Measurements from ENCODE around the gene TTC19.
"Not testable (repeated sequence)": the region's sequence is repeated elsewhere in the genome, so short reads cannot be mapped to it uniquely, and the experiment has no call there.

TTC19 gene

DNA sequence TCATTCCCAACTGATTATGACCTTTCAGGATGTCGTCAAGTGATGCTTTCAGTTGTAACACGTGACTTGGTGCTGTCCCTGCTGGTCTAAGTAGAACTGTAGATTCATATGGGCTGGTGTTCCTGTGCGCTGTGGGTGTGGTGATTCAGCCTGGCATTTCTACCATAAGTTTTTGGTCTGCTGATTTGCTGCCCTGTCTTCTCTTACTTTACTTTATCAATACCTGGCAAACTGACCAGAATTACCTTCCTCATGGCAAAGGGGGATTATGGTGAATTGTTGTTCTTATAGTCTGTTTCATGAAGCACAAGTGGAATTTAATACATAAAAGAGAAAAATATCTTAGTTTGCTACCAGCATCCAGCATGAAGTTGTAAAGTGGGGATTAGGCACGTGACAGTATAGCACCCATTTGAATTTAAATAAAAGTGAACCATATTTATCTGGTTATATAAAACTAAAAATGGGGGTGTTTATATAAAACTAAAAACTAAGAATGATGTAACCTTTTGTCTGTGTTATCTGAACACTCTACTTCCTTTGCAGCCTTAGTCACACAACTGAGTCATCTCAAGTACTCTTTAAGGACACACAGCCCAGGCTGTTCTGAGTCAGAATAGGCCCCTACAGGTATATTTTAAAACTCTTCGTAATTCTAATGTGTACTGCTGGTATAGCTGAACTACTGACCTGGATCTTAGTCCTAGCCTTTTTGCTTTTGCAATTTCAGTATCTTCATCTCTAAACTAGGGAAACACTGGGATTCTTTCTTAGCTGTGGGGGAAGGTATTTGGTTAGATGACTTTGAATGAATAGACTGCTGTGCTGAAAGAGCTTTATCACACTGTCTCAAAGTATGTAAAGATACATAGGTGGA, 28.3 kb downstream of the TTC19 start:
- Mint-ChIP-seq H3K4me1 (peaks cover 14 to 17% of the 10 kb centered on the region in 2 donors), H3K27me3 (no peaks in the 10 kb centered on the region), H3K36me3 (peaks cover 39 to 62% of the 10 kb centered on the region in 2 donors), H3K4me3 (peak overlapping the region; percentile 51 to 68), H3K27ac (peak overlapping the region; percentile 89), H3K9me3 (no peaks in the 10 kb centered on the region)
- DNase-seq (peak; percentile 14), ATAC-seq (replicated peaks) (peak; percentile 98)

DNA sequence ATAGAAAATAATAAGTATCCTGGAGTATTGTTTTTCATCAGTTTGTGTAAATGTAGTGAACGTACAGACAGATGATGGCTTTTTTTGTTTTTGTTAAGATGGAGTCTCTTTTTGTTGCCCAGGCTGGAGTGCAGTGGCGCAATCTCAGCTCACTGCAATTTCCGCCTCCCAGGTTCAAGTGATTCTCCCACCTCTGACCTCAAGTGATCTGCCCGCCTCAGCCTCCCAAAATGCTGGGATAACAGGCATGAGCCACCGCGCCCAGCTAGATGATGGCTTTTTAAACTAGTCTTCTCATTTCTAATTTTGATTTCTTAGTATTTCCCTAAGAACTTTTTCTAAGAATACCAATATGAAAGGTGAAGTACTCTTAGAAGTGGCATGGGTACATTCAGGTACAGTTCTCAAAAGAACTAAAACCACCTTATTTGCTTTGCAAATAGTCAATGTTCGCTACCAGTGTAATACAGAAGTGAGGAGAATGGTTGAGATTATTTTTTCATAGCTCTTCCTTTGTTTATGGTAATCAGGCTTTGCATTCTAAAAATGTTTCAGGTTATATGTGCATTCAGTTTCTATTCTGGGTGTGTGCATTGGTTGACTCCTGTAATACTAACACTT, 34.2 kb downstream of the TTC19 start:
- Mint-ChIP-seq H3K4me1 (peaks cover 11 to 15% of the 10 kb centered on the region in 2 donors), H3K4me3 (peak overlapping the region in 1 of 2 donors; percentile 14), H3K27me3 (no peaks in the 10 kb centered on the region), H3K36me3 (peaks cover 47 to 59% of the 10 kb centered on the region in 2 donors), H3K9me3 (no peaks in the 10 kb centered on the region), H3K27ac (peak overlapping the region; percentile 56)
- DNase-seq = no peak
- peak in 1 of 2 donors; percentile 64 for ATAC-seq (replicated peaks)

DNA sequence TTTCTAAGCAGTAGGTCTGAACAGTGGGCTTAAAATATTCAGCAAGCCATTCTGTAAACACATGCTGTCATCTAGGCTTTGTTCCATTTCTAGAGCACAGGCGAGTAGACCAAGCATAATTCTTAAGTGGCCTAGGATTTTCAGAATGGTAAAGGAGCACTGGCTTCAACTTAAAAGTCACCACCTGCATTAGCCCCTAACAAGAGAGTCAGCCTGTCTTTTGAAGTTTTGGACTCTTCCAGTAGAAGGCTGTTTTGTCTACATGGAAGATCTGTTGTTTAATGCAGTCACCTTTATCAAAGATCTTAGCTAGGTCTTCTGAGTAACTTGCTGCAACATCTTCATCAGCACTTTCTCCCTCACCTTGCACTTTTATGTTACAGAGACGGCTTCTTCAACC, 36.6 kb downstream of the TTC19 start:
- no peak overlapping the region for H3K27ac Mint-ChIP-seq
- no peak for ATAC-seq (replicated peaks)
- H3K36me3 Mint-ChIP-seq = peaks cover 57 to 72% of the 10 kb centered on the region in 2 donors
- H3K27me3 Mint-ChIP-seq = no peaks in the 10 kb centered on the region
- H3K9me3 Mint-ChIP-seq = no peaks in the 10 kb centered on the region
- H3K4me3 Mint-ChIP-seq = no peak overlapping the region
- peaks cover 11 to 15% of the 10 kb centered on the region in 2 donors for H3K4me1 Mint-ChIP-seq
- DNase-seq = no peak

DNA sequence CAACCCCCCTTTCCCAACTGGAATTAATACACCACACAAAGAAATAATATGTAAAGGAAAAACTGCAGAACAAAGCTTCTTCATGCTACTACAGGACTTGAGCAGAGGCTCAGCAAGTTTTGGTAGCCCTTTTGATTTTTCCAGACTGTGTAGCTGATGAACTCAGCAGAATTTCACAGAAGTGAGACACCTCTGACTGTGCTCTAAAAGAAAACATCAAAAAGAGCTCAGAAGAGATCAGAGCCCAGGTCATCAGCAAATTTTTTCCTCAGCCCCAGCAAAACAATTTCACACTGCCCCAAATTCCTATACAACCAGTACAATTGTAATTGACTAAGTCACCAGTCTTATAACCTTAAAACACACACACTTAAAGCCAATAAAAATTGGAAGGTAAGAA, 38.0 kb downstream of the TTC19 start:
- H3K36me3 Mint-ChIP-seq = peaks cover 55 to 67% of the 10 kb centered on the region in 2 donors
- no peak overlapping the region for H3K4me3 Mint-ChIP-seq

DNA sequence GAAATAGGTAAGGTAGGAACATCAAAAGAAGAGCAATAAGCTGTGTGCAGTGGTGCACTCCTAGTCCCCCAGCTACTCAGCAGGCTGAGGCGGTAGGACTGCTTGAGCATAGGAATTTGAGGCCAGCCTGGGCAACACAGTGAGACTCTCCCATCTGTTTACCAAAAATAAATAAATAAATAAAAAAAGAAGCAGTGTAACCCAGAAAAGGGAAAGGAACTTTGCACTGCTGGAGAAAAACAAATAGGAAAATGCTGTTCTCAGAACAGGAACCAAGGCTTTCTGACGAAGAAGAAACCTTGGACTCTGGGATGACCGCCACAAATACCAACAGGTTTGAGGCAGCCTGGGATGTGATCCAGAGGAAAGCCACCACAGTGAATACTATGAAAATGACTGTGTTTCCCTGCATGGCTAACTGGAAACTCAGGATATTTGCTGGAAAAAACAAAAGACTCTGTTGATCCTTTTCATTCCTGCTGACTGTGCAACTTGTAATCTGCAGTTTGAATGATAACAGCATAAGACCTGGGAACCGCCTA, 41.2 kb downstream of the TTC19 start:
- ATAC-seq (replicated peaks) = no peak
- Mint-ChIP-seq H3K27me3 (no peaks in the 10 kb centered on the region), H3K4me1 (peaks cover 6 to 11% of the 10 kb centered on the region in 2 donors), H3K27ac (no peak overlapping the region), H3K9me3 (no peaks in the 10 kb centered on the region), H3K4me3 (no peak overlapping the region), H3K36me3 (peaks cover 45 to 62% of the 10 kb centered on the region in 2 donors)
- DNase-seq = no peak

More for the DNA sequence above, 38.0 kb downstream of the TTC19 start:
- Mint-ChIP-seq H3K9me3 (no peaks in the 10 kb centered on the region), H3K4me1 (peaks cover 11 to 15% of the 10 kb centered on the region in 2 donors), H3K27me3 (no peaks in the 10 kb centered on the region), H3K27ac (peak overlapping the region; percentile 16)
- ATAC-seq (replicated peaks) = no peak
- no peak for DNase-seq

DNA sequence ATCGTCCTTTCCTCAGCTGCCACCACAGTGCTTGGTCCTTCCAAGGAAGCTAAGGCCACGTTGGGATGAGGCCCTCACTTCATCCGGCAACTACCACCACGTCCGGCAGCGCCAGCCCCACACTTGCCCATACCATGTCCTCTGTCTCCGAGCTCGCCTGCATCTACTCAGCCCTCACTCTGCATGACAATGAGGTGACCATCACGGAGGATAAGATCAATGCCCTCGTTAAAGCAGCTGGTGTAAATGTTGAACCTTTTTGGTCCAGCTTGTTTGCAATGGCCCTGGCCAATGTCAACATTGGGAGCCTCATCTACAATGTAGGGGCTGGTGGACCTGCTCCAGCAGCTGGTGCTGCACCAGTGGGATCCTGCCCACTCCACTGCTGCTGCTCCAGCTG, 44.9 kb downstream of the TTC19 start:
- no peak overlapping the region for H3K4me3 Mint-ChIP-seq
- no peak overlapping the region for H3K27ac Mint-ChIP-seq
- H3K4me1 Mint-ChIP-seq = peaks cover 0 to 3% of the 10 kb centered on the region in 2 donors
- no peaks in the 10 kb centered on the region for H3K9me3 Mint-ChIP-seq
- no peaks in the 10 kb centered on the region for H3K27me3 Mint-ChIP-seq
- peaks cover 39 to 53% of the 10 kb centered on the region in 2 donors for H3K36me3 Mint-ChIP-seq
- ATAC-seq (replicated peaks) (no peak), DNase-seq (no peak)

DNA sequence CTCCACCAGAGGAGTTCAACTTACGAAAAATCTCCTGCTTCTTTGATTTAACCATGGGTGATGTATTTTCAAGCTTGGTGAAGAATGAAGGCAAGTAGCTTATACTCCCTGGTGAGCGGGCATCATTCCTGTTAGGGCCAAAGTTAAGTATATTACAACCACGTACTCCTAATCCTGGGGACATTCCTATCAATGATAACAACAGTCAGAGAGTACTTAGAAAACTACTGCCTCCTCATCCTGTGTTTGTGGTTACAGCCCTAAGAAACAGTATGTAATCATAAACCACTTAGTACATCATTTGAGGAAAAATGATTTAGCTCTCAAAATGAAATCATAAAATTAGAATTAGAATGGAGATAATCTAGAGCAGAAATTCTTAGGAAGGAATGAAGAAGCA, 47.3 kb downstream of the TTC19 start:
- H3K27me3 Mint-ChIP-seq = no peaks in the 10 kb centered on the region
- DNase-seq (no peak), ATAC-seq (replicated peaks) (no peak)
- peaks cover 34 to 44% of the 10 kb centered on the region in 2 donors for H3K36me3 Mint-ChIP-seq
- no peak overlapping the region for H3K4me3 Mint-ChIP-seq
- H3K27ac Mint-ChIP-seq = peak overlapping the region; percentile 17
- H3K4me1 Mint-ChIP-seq = peaks cover 0 to 3% of the 10 kb centered on the region in 2 donors
- H3K9me3 Mint-ChIP-seq = no peaks in the 10 kb centered on the region

DNA sequence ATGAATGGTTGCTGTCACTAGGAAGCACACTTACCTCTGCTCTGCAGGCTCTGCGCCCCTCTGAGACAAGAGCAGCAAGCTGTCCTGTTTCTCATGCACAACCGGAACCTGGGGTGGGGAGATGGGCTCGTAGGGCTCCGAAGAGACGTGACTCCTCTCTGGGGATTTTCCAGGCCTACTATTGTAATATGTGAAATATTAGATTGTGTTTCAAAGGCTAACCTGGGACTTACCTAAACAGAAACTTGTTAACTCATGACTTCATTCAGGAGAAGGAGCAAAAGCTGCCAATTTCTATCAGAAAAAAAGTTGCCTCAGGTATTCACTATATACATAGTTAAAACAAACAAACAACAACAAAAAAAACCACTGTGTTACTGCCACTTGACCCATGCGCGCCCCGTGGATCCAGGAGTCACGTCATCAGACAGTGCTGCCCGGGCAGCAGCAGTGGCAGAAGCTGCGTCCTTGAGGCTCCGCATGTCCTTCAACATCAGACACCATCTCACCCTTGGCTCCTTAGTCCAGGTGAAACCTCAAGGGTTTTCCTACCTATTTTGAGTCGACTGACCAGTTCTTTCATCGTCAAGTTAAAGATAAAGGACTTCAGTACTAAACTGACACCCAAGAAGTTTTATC, 49.3 kb downstream of the TTC19 start:
- Mint-ChIP-seq H3K4me1 (no peaks in the 10 kb centered on the region), H3K9me3 (no peaks in the 10 kb centered on the region), H3K4me3 (no peak overlapping the region), H3K36me3 (peaks cover 41 to 54% of the 10 kb centered on the region in 2 donors), H3K27ac (peak overlapping the region; percentile 42), H3K27me3 (no peaks in the 10 kb centered on the region)
- no peak for DNase-seq
- ATAC-seq (replicated peaks) = no peak

DNA sequence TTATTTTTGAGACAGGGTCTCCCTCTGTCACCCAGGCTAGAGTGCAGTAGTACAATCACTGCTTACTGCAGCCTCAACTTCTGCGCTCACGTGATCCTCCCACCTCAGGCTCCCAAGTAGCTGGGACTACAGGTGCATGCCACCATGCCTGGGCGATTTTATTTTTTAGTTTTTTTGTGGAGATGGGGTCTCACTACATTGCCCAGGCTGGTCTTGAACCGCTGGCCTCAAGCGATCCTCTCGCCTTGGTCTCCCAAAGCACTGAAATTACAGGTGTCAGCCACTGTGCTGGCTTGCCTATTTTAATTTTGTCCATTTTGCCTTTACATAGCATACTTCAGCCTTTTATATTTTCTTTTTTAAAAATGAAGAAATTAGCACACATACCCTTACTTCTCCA, 51.2 kb downstream of the TTC19 start:
- Mint-ChIP-seq H3K36me3 (peaks cover 49 to 64% of the 10 kb centered on the region in 2 donors), H3K27me3 (no peaks in the 10 kb centered on the region), H3K4me1 (no peaks in the 10 kb centered on the region), H3K27ac (no peak overlapping the region), H3K9me3 (no peaks in the 10 kb centered on the region), H3K4me3 (no peak overlapping the region)
- DNase-seq (no peak), ATAC-seq (replicated peaks) (no peak)

DNA sequence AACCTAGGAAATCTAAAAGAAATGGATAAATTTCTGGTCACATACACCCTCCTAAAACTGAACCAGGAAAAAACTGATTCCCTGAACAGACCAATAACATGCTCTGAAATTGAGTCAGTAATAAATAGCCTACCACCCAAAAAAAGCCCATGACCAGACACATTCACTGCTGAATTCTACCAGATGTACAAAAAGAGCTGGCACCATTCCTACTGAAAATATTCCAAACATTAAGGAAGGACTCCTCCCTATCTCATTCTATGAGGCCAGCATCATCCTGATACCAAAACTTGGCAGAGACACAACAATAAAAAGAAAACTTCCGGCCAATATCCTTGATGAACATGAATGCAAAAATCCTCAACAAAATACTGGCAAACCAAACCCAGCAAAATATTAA, 52.9 kb downstream of the TTC19 start:
- no peaks in the 10 kb centered on the region for H3K4me1 Mint-ChIP-seq
- H3K9me3 Mint-ChIP-seq = no peaks in the 10 kb centered on the region
- H3K27ac Mint-ChIP-seq = no peak overlapping the region
- no peak for ATAC-seq (replicated peaks)
- H3K36me3 Mint-ChIP-seq = peaks cover 46 to 63% of the 10 kb centered on the region in 2 donors
- DNase-seq = no peak
- H3K4me3 Mint-ChIP-seq = no peak overlapping the region
- no peaks in the 10 kb centered on the region for H3K27me3 Mint-ChIP-seq

DNA sequence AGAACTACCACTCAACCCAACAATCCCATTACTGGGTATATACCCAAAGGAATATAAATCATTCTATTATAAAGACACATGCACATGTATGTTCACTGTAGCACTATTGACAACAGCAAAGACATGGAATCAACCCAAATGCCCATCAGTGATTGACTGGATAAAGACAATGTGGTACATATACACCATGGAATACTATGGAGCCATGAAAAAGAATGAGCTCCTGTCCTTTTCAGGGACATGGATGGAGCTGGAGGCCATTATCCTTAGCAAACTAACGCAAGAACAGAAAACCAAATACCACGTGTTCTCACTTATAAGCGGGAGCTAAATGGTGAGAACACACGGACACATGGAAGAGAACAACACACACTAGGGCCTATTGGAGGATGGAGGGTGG, 55.5 kb downstream of the TTC19 start:
- not testable (repeated sequence) for DNase-seq; H3K4me3 Mint-ChIP-seq; ATAC-seq (replicated peaks); H3K27ac Mint-ChIP-seq; H3K27me3 Mint-ChIP-seq; H3K4me1 Mint-ChIP-seq; H3K9me3 Mint-ChIP-seq
- H3K36me3 Mint-ChIP-seq = peaks cover 43 to 71% of the 10 kb centered on the region in 2 donors

DNA sequence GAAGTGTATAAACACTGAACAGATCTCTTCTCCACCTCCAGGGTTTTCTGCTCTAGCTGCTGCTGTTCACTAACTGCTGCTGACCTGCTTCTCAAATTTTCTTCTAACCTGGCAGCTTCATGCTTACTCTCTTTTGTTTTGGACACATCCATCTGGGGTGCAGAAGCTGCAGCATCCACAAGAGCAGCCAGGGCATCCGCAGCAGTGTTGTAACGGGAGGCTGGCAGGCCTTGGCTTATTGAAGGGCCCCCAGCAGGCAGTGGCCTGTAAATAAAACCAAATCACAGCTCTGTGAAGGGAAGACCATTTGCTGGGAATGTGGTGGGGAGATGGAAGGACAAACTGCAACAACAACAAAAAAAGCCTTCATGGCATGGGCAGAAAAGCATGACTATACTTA, 62.0 kb downstream of the TTC19 start:
- DNase-seq (no peak), ATAC-seq (replicated peaks) (no peak)
- peak overlapping the region; percentile 70 for H3K27ac Mint-ChIP-seq
- H3K4me3 Mint-ChIP-seq = no peak overlapping the region
- peaks cover 0 to 1% of the 10 kb centered on the region in 2 donors for H3K4me1 Mint-ChIP-seq
- no peaks in the 10 kb centered on the region for H3K9me3 Mint-ChIP-seq
- H3K27me3 Mint-ChIP-seq = no peaks in the 10 kb centered on the region
- H3K36me3 Mint-ChIP-seq = peaks cover 24 to 63% of the 10 kb centered on the region in 2 donors

DNA sequence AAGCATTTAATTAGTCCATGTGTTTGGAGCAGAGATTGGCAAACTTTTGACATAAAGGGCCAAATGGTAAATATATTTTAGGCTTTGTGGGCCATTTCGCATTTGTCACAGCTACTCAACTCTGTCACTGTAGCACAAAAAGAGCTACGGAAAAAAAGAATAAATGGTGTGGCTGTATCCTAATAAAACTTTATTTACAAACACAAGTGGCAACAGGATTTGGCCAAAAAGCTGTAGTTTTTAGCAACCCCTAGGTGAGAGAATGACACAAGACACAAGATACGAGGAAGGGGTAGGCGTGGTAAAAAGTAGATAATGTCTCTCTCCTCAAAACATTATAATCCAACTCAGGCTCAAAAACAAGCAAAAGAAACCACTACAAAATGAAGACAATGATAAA, 66.5 kb downstream of the TTC19 start:
- peaks cover 40 to 73% of the 10 kb centered on the region in 2 donors for H3K36me3 Mint-ChIP-seq
- no peaks in the 10 kb centered on the region for H3K9me3 Mint-ChIP-seq
- H3K27me3 Mint-ChIP-seq = no peaks in the 10 kb centered on the region
- peaks cover 0 to 1% of the 10 kb centered on the region in 2 donors for H3K4me1 Mint-ChIP-seq
- H3K4me3 Mint-ChIP-seq = no peak overlapping the region
- DNase-seq = no peak
- ATAC-seq (replicated peaks) = no peak
- H3K27ac Mint-ChIP-seq = no peak overlapping the region

DNA sequence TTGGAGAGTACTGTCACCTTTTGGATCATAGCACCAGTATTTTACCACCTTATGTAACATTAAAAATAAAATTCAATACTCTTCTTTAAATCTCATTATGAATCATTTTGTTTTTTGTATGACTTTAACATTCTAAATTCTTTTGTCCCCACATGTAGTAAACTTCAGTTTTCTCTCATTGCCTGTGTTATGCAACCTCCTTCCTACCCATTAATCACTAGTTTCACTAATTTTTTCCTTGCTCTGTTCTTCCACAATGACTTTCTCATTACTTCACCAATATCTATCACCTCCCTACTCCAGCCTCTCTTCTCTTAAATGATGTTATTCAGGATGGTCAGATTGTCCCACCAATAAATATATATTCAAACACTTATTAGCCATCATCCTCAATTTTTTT, 68.7 kb downstream of the TTC19 start:
- peaks cover 35 to 67% of the 10 kb centered on the region in 2 donors for H3K36me3 Mint-ChIP-seq
- ATAC-seq (replicated peaks) (no peak), DNase-seq (no peak)
- H3K4me3 Mint-ChIP-seq = no peak overlapping the region
- H3K9me3 Mint-ChIP-seq = no peaks in the 10 kb centered on the region
- H3K27me3 Mint-ChIP-seq = no peaks in the 10 kb centered on the region
- H3K27ac Mint-ChIP-seq = peak overlapping the region; percentile 10
- no peaks in the 10 kb centered on the region for H3K4me1 Mint-ChIP-seq
